AG04450 (cell line): Measurements from ENCODE around the gene CDC42EP1. TPM values are rescaled to one million over a fixed set of nuclear protein-coding genes. Genes with fewer than 3 reads are reported as not detected.

ENCODE experiments used
- CTCF ChIA-PET: fragments of 300-600, 350-600 bp; formaldehyde crosslinking; extraction: SDS; loops from one replicate; lab custom pipeline; 2022; ENCODE audit warnings: antibody characterized with exemption, inconsistent platforms; lab: Charles Lee
- POLR2A ChIA-PET: fragments of 350-600 bp; formaldehyde crosslinking; extraction: SDS; loops from one replicate; lab custom pipeline; 2021; ENCODE audit warnings: antibody characterized with exemption, inconsistent platforms; lab: Yijun Ruan, JAX
- DNase-seq: peaks from one replicate; pipeline ENCODE4 v3.0.0-alpha.2; 2011; ENCODE audit warnings: low read depth, low spot score
- H3K27ac ChIP-seq: one replicate; pipeline ENCODE4 v1.5.1; 2012; ENCODE audit warnings: low read depth, low read length, control low read depth
- H3K27me3 ChIP-seq: one replicate; pipeline ENCODE4 v1.6.0; 2012; ENCODE audit warnings: low read length; ENCODE audit not compliant: control insufficient read depth, insufficient read depth
- H3K4me3 ChIP-seq: 2 replicates; pipeline ENCODE4 v1.5.1; 2011; ENCODE audit warnings: mild to moderate bottlenecking, low read depth, low read length, control low read depth
- H3K9me3 ChIP-seq: 2 replicates; pipeline ENCODE4 v1.5.1; 2012; ENCODE audit warnings: low read length; ENCODE audit not compliant: control insufficient read depth, insufficient read depth
- polyA plus RNA-seq: library from polyadenylated mRNA; depleted of rRNA; stranded (reverse); fragments of >200 nt; gene quantifications from 2 replicates; pipeline ENCODE4 v1.2.3, GENCODE V29; 2011
- TF ChIP-seq, protein P1 (sequence below): IDR thresholded peaks from 2 replicates; pipeline ENCODE4 v1.5.1; 2011; ENCODE audit warnings: low read depth, low read length, control low read depth, inconsistent platforms

CDC42EP1 gene
- polyA plus RNA-seq, 1 experiment: 13.0 TPM

DNA sequence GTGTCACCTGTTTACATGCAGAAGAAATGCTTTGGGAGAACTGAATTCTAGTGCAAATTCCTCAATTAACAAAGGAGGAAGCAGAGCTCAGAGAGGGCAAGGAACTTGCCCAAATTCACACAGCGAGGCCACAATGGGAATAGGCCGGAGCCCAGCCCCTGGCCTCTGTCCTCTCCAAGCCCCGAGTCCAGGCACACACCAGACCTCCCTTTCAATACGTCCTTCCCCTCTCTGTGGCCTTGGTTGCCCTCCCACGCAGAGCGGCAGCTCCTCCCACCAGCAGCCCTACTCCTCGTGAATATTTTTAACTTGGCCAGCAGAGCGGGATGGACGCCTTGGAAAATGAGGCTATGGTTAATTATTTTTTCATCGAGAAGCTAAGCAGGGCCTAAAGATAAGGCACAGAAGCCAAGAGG lies 39.5 kb upstream of the CDC42EP1 start:
- no peaks in the 10 kb centered on the region for H3K27me3 ChIP-seq
- ChIA-PET CTCF (no interaction called here), POLR2A (no interaction called here)
- TF ChIP-seq, protein P1, sequence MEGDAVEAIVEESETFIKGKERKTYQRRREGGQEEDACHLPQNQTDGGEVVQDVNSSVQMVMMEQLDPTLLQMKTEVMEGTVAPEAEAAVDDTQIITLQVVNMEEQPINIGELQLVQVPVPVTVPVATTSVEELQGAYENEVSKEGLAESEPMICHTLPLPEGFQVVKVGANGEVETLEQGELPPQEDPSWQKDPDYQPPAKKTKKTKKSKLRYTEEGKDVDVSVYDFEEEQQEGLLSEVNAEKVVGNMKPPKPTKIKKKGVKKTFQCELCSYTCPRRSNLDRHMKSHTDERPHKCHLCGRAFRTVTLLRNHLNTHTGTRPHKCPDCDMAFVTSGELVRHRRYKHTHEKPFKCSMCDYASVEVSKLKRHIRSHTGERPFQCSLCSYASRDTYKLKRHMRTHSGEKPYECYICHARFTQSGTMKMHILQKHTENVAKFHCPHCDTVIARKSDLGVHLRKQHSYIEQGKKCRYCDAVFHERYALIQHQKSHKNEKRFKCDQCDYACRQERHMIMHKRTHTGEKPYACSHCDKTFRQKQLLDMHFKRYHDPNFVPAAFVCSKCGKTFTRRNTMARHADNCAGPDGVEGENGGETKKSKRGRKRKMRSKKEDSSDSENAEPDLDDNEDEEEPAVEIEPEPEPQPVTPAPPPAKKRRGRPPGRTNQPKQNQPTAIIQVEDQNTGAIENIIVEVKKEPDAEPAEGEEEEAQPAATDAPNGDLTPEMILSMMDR: no peak
- no peak overlapping the region for H3K27ac ChIP-seq
- DNase-seq: no peak
- H3K4me3 ChIP-seq: no peak overlapping the region
- no peaks in the 10 kb centered on the region; the same call in 1 of the 2 replicates for H3K9me3 ChIP-seq

DNA sequence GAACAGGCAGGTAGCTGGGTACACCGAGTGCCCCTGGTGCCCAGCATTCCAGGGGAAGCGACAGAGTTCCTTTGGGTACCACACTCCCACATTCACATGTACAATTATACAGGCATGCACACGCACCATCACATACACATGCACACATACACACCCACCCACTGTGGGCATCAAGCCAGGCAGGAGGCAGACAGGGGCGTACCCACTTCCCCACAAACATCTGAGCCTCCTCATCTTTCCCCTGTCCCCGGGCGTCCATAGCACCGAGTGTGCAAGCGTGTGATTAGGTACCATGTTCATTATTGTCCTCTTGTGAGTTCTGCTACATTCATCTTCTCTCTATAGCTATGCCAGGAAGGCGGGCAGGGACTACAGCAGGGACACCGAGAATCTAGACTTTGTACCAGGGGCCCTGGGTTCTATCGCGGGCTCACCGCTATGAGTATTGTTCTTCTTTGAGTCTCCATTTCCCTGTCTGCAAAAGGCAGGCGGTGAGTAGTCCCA lies 39.0 kb upstream of the CDC42EP1 start:
- POLR2A ChIA-PET: no interaction called here
- CTCF ChIA-PET: no interaction called here

DNA sequence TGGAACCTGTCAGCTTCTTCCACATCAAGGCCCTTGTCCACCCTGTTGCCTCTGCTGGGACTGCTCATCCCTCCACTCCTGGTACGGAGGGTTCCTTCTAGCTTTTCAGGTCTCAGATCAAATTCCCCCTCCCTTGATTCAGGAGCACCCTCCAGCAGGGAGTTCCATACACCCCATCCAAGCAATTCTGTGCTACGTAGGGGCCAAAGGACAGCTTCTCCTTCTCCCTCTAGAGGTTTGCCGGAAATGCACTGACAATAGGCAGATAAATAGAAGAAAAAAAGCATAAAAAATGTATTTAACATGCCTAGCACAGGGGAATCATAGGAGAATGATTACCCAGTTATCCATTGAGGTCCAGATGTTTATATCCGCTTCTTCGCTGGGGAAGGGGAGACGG lies 37.8 kb upstream of the CDC42EP1 start:
- Histone ChIP-seq H3K27ac (no peak overlapping the region), H3K27me3 (no peaks in the 10 kb centered on the region), H3K9me3 (no peaks in the 10 kb centered on the region), H3K4me3 (no peak overlapping the region)
- TF ChIP-seq, protein P1: peak; percentile 24
- no peak for DNase-seq
- POLR2A ChIA-PET: no interaction called here
- CTCF ChIA-PET: interaction anchor here (0.6 to 0.7 kb wide), 2 partner anchors 70 to 1194 kb away, joined by 3 read pairs; no protein-coding TSS in a partner anchor

More for the DNA sequence above, 39.0 kb upstream of the CDC42EP1 start:
- Histone ChIP-seq H3K27me3 (no peaks in the 10 kb centered on the region), H3K27ac (no peak overlapping the region), H3K4me3 (no peak overlapping the region), H3K9me3 (no peaks in the 10 kb centered on the region)
- DNase-seq: no peak
- TF ChIP-seq, protein P1: no peak

DNA sequence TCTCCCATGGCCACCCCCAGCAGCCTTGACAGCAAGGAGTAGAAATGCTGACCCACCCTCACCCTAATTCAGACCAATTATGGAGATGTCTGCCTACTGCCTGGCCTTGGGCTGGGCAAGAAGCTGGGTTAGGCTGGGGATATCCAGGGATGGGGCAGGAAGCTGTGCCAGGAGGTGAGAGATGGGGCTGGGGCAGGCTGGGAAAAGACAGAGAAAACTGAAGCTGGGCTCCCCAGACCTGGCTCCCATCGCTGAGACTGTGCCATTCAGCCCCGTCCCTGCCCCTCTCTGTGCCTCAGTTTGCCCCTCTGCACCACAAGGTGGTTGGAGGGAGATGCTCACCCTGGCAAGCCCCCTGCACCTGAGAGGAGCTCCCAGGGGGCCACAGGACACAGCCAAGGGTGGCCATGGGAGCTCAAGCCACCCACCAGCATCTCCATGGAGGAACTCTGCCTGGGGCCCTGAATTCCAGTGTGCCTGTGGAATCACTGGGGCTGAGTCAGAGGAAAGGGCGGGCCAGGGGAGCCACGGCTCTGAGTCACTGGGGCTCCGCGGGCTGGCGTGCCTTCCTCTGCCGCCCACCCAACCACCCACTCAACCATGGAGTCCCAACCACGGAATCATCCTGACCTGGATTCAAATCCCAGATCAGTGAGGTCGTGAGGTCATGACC lies 35.1 kb upstream of the CDC42EP1 start:
- POLR2A ChIA-PET: interaction anchor here (0.6 to 1.2 kb wide), 4 partner anchors 13 to 50 kb away, joined by 3 to 13 read pairs (median 8); no protein-coding TSS in a partner anchor
- peak; percentile 52 for DNase-seq
- TF ChIP-seq, protein P1: no peak
- CTCF ChIA-PET: no interaction called here
- H3K4me3 ChIP-seq: peak overlapping the region; percentile 29; the same call in 1 of the 2 replicates
- H3K27ac ChIP-seq: peak overlapping the region; percentile 83
- H3K9me3 ChIP-seq: no peaks in the 10 kb centered on the region
- no peaks in the 10 kb centered on the region for H3K27me3 ChIP-seq

DNA sequence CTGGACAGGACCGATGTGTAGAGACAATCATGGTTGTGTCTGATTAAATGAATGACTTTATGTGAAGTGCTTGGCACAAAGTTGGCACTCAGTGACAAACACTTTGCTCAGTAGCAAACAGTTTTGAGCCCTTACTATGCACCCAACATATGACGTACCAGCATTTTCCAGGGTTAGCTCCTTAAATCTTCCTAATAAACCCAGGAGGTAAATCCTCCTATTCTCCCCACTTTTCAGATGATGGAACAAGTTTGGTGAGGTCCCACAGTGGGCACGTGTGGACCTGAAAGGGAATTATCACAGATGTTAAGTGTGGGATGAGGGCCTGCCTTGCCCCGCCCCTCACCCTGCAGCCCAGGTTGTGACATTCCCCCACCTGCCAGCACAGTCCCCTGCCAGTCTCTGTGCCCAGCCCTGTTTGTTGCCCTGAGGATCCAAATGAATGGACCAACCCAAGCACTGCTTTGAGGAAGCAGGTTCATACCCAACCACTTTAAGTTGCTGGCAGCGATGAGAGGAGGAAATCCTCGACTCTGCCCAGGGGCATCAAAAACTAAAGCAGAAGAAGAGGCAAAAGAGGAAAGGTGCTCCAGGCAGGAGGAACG lies 34.4 kb upstream of the CDC42EP1 start:
- Histone ChIP-seq H3K27ac (no peak overlapping the region), H3K27me3 (no peaks in the 10 kb centered on the region), H3K4me3 (no peak overlapping the region), H3K9me3 (no peaks in the 10 kb centered on the region)
- POLR2A ChIA-PET: interaction anchor here (0.9 to 1.2 kb wide), 3 partner anchors 13 to 49 kb away, joined by 7 to 13 read pairs (median 9); no protein-coding TSS in a partner anchor
- DNase-seq: no peak
- TF ChIP-seq, protein P1: no peak
- CTCF ChIA-PET: no interaction called here
